ENCODE data around the gene ENC1.

Gene ENC1

DNA sequence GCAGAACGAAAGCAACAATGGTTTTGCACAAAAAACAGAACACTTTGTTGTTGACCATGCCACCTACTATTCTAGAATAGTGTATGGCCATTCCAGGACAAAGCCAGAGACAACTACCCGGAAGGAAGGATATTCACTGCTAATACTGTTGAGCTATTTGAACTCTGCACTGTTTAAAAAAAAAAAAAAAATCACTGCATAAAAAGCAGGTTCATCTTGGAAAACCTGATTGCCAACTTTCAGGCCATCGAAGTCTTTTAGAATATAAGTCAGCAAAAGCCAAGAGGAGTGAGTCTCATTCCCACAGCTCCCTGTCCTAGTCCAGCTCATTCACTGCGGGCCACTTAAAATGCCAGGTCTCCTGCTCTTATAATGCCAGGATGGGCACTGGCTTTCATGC is 4.0 kb downstream of the ENC1 start:
- Histone ChIP-seq H3K27ac (no peak overlapping the region), H3K27me3 (peaks cover 15% of the 10 kb centered on the region), H3K4me1 (ENCODE audit: control insufficient read depth in 1 of 2, insufficient read depth in 1 of 2, low read depth in 1 of 2, low read length in 1 of 2) (peaks cover 29 to 47% of the 10 kb centered on the region in 2 experiments), H3K36me3 (peaks cover 30% of the 10 kb centered on the region), H3K4me3 (ENCODE audit: low read depth in 1 of 2, low read length in 1 of 2) (no peak overlapping the region), H3K9me3 (no peaks in the 10 kb centered on the region)
- TF ChIP-seq, protein P1, sequence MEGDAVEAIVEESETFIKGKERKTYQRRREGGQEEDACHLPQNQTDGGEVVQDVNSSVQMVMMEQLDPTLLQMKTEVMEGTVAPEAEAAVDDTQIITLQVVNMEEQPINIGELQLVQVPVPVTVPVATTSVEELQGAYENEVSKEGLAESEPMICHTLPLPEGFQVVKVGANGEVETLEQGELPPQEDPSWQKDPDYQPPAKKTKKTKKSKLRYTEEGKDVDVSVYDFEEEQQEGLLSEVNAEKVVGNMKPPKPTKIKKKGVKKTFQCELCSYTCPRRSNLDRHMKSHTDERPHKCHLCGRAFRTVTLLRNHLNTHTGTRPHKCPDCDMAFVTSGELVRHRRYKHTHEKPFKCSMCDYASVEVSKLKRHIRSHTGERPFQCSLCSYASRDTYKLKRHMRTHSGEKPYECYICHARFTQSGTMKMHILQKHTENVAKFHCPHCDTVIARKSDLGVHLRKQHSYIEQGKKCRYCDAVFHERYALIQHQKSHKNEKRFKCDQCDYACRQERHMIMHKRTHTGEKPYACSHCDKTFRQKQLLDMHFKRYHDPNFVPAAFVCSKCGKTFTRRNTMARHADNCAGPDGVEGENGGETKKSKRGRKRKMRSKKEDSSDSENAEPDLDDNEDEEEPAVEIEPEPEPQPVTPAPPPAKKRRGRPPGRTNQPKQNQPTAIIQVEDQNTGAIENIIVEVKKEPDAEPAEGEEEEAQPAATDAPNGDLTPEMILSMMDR (IDR thresholded peaks at IDR 0.05), result no peak

DNA sequence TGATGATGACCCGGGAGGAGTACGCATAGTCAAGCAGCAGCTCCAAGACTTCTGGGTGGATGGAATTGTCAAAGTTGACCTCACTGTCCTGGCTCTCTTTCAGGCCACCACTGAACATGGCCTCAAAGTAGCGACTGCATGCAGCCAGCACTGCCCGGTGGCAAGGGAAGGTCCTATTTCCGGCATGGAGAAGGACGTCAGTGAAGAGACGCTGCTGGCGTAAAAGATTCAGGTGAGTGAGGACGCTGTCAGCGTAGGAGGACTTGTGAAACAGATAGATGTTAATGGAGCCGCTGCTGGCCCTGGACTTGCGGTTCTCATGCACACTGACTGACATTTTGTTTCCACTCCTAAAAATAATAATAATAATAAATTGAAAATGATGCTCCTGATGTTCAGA is 4.4 kb downstream of the ENC1 start:
- Histone ChIP-seq H3K4me1 (ENCODE audit: control insufficient read depth in 1 of 2, insufficient read depth in 1 of 2, low read depth in 1 of 2, low read length in 1 of 2) (peaks cover 25 to 43% of the 10 kb centered on the region in 2 experiments), H3K4me3 (ENCODE audit: low read depth in 1 of 2, low read length in 1 of 2) (no peak overlapping the region)

DNA sequence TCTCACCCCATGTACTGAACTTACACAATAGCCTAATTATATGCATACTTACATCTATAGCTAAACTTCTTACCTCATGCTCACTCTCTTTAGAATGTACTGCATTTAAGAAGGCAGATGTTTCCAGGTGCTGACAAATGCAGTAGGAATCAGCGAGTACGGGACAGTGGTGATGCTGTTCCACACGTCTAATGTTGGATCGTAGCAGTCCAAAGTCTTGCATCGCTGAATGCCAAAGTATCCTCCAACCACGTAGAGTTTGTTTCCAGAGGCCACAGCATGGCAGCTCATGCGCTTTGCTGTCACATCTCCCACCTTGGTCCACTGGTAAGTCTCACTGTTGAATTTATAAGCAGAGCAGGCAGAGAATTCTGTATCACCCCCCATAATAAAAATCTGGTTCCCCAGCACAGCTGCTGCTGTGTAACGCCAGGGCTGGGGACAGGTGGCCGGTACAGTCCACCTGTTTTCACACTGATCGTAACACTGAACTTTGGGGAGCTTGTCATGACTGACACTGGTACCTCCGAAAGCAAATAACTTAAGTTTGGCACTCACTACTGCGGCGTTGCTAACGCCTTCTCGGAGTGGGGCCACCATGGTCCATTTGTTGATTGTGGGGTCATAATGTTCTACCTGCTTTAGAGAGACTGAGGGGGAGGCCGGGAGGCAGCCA is 5.8 kb downstream of the ENC1 start:
- no peaks in the 10 kb centered on the region for H3K9me3 ChIP-seq
- no peak overlapping the region for H3K27ac ChIP-seq
- H3K36me3 ChIP-seq, result peaks cover 30% of the 10 kb centered on the region
- no peak overlapping the region for H3K4me3 ChIP-seq (ENCODE audit: low read depth in 1 of 2, low read length in 1 of 2)
- H3K4me1 ChIP-seq (ENCODE audit: control insufficient read depth in 1 of 2, insufficient read depth in 1 of 2, low read depth in 1 of 2, low read length in 1 of 2), result peaks cover 12 to 29% of the 10 kb centered on the region in 2 experiments
- peaks cover 9% of the 10 kb centered on the region for H3K27me3 ChIP-seq
- TF ChIP-seq, protein P1 (IDR thresholded peaks at IDR 0.05), result no peak

More for the DNA sequence above, 4.4 kb downstream of the ENC1 start:
- Histone ChIP-seq H3K9me3 (no peaks in the 10 kb centered on the region), H3K27me3 (peaks cover 15% of the 10 kb centered on the region), H3K36me3 (peaks cover 30% of the 10 kb centered on the region), H3K27ac (no peak overlapping the region)
- TF ChIP-seq, protein P1 (IDR thresholded peaks at IDR 0.05), result no peak

DNA sequence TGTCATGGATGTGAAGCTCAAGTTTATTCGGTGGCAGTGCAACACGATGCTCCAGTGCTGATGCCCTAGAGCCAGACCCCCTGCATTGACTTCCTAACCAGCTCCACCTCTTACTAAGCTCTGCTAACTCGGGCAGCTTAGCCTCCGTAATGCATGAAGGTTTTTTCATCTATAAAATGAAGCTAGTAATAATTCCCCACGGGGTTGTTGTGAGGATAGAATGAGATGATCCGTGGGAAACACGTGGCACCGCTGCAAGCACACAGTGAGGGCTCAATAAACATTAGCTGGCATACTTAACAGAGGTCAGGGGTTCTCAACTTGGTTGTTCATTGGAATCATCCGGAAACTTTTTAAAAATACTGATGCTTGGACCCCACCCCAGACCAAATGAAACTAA is 6.8 kb downstream of the ENC1 start:
- TF ChIP-seq, protein P1 (IDR thresholded peaks at IDR 0.05), result no peak
- no peak overlapping the region for H3K27ac ChIP-seq
- peaks cover 1 to 19% of the 10 kb centered on the region in 2 experiments for H3K4me1 ChIP-seq (ENCODE audit: control insufficient read depth in 1 of 2, insufficient read depth in 1 of 2, low read depth in 1 of 2, low read length in 1 of 2)
- H3K27me3 ChIP-seq, result no peaks in the 10 kb centered on the region
- H3K36me3 ChIP-seq, result peaks cover 40% of the 10 kb centered on the region
- no peak overlapping the region for H3K4me3 ChIP-seq (ENCODE audit: low read depth in 1 of 2, low read length in 1 of 2)
- no peaks in the 10 kb centered on the region for H3K9me3 ChIP-seq

DNA sequence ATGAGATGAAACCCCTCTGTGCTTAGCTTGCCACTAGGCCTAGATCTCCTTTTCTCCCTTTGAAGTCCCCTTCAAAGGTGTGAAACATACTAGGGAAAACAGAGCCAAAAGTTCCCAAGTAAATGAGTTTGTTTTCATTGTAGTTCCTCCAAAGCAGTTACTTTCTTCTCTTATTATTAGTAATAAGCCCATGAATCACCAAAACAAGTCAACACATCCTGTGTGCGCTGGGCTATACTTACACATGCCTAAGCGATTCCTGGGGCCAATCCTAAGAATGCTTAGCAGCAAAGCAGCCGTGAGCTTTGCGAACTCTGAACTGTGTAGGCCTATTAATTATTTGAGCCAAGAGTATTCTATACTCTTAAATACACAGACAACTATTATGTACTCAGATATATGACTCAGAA is 7.6 kb downstream of the ENC1 start:
- peaks cover 0 to 12% of the 10 kb centered on the region in 2 experiments for H3K4me1 ChIP-seq (ENCODE audit: control insufficient read depth in 1 of 2, insufficient read depth in 1 of 2, low read depth in 1 of 2, low read length in 1 of 2)
- H3K4me3 ChIP-seq (ENCODE audit: low read depth in 1 of 2, low read length in 1 of 2), result no peak overlapping the region
- TF ChIP-seq, protein P1 (IDR thresholded peaks at IDR 0.05), result no peak
- H3K36me3 ChIP-seq, result peaks cover 40% of the 10 kb centered on the region
- H3K27me3 ChIP-seq, result no peaks in the 10 kb centered on the region
- no peaks in the 10 kb centered on the region for H3K9me3 ChIP-seq
- H3K27ac ChIP-seq, result no peak overlapping the region
